Measurements from ENCODE around the gene CYBA. TPM values are rescaled to one million over a fixed set of nuclear protein-coding genes. Genes with fewer than 3 reads are reported as not detected.

CYBA gene
- total RNA-seq, 3 donors from 2014 or later, result 150 to 316 (median 184) TPM

DNA sequence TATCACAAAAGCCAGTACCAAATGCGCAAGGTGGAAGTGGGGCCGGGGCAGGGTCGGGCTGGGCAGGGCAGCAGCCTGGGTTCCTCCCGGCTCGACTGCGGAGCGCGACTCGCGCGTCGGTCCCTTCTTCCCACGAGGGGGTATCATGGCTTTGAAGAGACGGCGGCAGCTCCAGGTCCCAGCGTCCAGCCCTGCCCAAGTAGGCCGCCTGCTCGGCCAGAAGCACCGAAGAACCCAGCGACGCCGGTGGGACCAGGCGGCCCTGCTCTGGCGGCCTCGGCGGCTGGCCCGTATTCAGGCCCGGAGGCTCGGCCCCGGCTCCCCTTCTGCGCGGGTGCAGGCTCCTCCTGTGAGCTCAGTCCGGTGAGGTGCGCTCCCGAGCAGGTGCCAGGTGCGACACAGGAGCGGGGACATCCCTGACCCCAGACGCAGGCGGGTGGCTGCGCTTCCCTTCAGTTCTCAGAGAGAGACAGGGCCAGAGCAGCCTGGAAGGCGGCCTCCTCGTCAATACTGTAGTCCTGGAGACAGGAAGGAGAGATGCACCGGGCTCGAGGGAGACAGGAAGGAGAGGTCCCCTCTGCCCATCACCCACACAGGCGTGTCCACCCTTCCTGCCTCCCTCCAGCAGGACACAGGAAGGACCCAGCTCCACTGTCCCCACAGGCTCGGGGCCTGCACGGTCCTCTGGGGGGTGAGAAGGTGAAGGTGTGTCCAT, 46.4 kb upstream of the CYBA start:
- DNase-seq (no peak), ATAC-seq (no peak)
- intact Hi-C loops (cut with DNase I, micrococcal nuclease), result no loop called here
- Histone ChIP-seq H3K36me3 (ENCODE audit: low read depth) (no peaks in the 10 kb centered on the region), H3K4me1 (ENCODE audit: low read depth) (peaks cover 11% of the 10 kb centered on the region), H3K9me3 (no peaks in the 10 kb centered on the region), H3K4me3 (no peak overlapping the region)
- TF ChIP-seq, protein P1, sequence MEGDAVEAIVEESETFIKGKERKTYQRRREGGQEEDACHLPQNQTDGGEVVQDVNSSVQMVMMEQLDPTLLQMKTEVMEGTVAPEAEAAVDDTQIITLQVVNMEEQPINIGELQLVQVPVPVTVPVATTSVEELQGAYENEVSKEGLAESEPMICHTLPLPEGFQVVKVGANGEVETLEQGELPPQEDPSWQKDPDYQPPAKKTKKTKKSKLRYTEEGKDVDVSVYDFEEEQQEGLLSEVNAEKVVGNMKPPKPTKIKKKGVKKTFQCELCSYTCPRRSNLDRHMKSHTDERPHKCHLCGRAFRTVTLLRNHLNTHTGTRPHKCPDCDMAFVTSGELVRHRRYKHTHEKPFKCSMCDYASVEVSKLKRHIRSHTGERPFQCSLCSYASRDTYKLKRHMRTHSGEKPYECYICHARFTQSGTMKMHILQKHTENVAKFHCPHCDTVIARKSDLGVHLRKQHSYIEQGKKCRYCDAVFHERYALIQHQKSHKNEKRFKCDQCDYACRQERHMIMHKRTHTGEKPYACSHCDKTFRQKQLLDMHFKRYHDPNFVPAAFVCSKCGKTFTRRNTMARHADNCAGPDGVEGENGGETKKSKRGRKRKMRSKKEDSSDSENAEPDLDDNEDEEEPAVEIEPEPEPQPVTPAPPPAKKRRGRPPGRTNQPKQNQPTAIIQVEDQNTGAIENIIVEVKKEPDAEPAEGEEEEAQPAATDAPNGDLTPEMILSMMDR (IDR thresholded peaks at IDR 0.05), result no peak

DNA sequence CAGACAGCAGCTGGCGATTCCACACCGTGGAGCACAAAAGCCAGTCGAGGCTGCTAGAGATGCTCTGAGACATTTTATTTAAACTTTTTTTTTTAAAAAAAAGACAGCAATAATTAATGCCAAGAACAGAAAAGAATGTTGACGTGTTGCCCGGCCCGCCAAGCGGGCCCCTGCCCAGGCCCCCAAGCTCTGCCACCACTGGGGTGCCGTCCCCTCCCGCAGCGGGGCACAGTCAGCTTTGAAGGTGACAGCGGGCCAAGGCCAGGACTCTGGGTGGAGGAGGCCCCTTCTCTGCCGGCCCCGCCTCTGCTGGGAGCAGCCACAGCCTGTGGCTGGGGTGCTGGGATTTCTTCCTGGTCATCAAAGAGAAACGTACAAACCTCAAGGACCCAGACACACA, 45.6 kb upstream of the CYBA start:
- TF ChIP-seq, protein P1 (IDR thresholded peaks at IDR 0.05), result no peak
- Histone ChIP-seq H3K4me3 (no peak overlapping the region), H3K9me3 (no peaks in the 10 kb centered on the region), H3K4me1 (ENCODE audit: low read depth) (peaks cover 15% of the 10 kb centered on the region), H3K36me3 (ENCODE audit: low read depth) (no peaks in the 10 kb centered on the region)
- DNase-seq (no peak), ATAC-seq (no peak)
- intact Hi-C loops (cut with DNase I, micrococcal nuclease), result no loop called here

DNA sequence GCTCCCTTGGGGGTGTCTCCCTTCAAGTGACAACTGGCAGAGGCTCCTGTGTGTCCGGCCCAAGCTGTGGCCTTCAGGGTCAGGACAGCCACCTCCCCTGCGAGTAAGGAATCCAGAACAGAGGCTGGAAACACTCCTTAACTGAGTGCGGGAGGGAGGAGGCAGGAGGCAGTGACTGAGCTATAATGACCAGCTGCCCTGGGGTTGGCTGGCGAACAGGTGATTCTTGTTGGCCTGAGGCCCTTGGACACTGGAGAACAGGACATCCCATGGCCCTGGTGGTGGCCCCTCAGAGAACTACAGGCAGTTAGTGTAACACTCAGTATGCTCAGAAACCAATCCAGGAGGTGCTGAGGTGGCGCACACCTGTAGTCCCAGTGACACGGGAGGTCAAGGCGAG, 44.9 kb upstream of the CYBA start:
- no peak for DNase-seq
- Histone ChIP-seq H3K4me1 (ENCODE audit: low read depth) (peaks cover 10% of the 10 kb centered on the region), H3K9me3 (no peaks in the 10 kb centered on the region), H3K4me3 (no peak overlapping the region), H3K36me3 (ENCODE audit: low read depth) (no peaks in the 10 kb centered on the region)
- ATAC-seq, result no peak
- intact Hi-C loops (cut with DNase I, micrococcal nuclease), result no loop called here
- TF ChIP-seq, protein P1 (IDR thresholded peaks at IDR 0.05), result no peak

DNA sequence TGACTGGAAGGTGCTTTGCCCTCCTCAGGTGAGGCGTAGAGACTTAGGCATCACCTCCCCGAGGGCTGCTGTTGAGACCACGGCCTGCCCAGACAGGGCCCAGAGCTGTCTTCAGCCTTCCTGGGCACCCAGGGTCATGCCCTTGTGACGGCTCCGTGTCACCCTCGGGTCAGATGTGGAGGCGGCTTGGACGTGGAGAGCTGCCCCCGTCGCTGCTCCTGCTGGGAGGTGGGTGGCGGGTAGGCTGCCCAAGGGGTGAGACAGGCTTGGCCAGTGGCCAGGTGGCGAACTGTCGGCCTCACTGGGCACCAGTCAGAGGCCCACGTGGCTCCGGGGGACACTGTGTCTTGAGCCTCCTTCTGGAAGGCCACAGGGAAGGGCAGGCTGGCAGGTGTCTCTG, 44.4 kb upstream of the CYBA start:
- peaks cover 10% of the 10 kb centered on the region for H3K4me1 ChIP-seq (ENCODE audit: low read depth)
- H3K36me3 ChIP-seq (ENCODE audit: low read depth), result no peaks in the 10 kb centered on the region
- TF ChIP-seq, protein P1 (IDR thresholded peaks at IDR 0.05), result no peak
- intact Hi-C loops (cut with DNase I, micrococcal nuclease), result no loop called here
- H3K4me3 ChIP-seq, result no peak overlapping the region
- H3K9me3 ChIP-seq, result no peaks in the 10 kb centered on the region
- DNase-seq (peak in 2 of 3 donors; percentile 18 to 49), ATAC-seq (no peak)

DNA sequence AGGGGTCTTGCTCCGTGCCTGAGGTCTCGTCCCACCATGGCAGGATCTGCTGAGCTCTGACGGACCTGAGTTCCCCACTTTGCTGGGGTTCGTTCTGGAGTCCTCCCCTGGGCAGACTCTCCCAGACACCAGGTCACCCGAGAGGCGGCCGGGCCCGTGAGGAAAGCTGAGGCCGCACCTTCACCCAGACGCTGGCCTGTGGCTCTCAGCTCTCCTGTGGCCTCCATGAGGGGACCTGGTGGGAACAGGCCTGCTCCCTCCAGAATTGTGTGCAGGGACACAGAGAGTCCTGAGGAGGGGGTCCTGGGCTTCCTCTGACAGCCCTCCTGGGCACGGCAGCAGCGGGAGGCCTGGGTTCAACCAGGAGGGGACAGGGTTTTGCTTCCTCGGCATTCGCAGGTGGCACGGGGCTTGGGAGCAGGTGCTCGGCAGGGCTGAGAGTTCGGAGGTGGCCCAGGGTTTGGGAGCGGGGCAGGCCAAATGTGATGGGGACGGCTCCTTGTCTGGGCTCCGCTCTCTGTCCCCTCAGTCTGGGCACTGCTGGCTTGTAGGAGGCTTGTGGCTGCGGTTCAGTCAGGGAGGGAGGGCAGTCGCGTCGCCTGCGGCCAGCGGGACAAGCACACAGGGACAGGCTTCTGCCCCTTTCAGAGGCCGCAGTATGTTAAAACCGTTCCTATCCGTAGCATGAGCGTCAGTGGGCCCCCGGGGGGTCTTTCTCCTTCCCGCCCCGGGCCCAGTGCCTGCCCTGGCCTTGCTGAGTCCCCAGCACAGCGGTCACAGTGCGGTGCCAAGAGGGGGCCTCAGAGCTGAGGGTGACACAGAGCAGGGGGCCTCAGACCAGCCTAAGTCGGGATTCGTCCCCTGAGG, 43.6 kb upstream of the CYBA start:
- Histone ChIP-seq H3K36me3 (ENCODE audit: low read depth) (no peaks in the 10 kb centered on the region), H3K4me3 (no peak overlapping the region), H3K9me3 (no peaks in the 10 kb centered on the region), H3K4me1 (ENCODE audit: low read depth) (peaks cover 10% of the 10 kb centered on the region)
- intact Hi-C loops (cut with DNase I, micrococcal nuclease), result no loop called here
- ATAC-seq (no peak), DNase-seq (no peak)
- TF ChIP-seq, protein P1 (IDR thresholded peaks at IDR 0.05), result no peak
